ENCODE data around the gene HS3ST3A1. TPM values are rescaled to one million over a fixed set of nuclear protein-coding genes. Genes with fewer than 3 reads are reported as not detected.
A peak's percentile ranks its signal among the peaks of the same experiment; 100 is the strongest.

Gene HS3ST3A1
- total and polyA plus RNA-seq, 4 donors, result 0.18 to 8.0 (median 5.6) TPM

GRCh38 chr17:13562271-13562800 lies 39.4 kb downstream of the HS3ST3A1 start:
- DNase-seq, result no peak
- H3K9ac ChIP-seq (ENCODE audit: insufficient read depth in 1 of 2, low read length in 2 of 2), result no peak overlapping the region
- H3K36me3 ChIP-seq (ENCODE audit: control insufficient read depth in 4 of 4, insufficient read depth in 4 of 4, low read length in 4 of 4), result peaks cover 0 to 7% (median under 1%) of the 10 kb centered on the region in 4 donors
- H3K4me1 ChIP-seq (ENCODE audit: control insufficient read depth in 5 of 5, insufficient read depth in 5 of 5, low read length in 5 of 5), result peaks cover 0 to 33% (median 5%) of the 10 kb centered on the region in 5 donors
- no peak overlapping the region for H3K4me3 ChIP-seq
- peaks cover 0 to 4% (median 0%) of the 10 kb centered on the region in 4 donors for H3K9me3 ChIP-seq (ENCODE audit: control insufficient read depth in 4 of 4, insufficient read depth in 3 of 4, low read length in 3 of 4)
- TF ChIP-seq CTCF (IDR thresholded peaks at IDR 0.05; ENCODE audit: control extremely low read depth, extremely low read depth), result no peak
- no peak for ATAC-seq (ENCODE audit: insufficient read depth, low FRiP score)
- no peaks in the 10 kb centered on the region for H3K27me3 ChIP-seq (ENCODE audit: control insufficient read depth in 3 of 3, insufficient read depth in 3 of 3, low read length in 2 of 3)
- no peak overlapping the region for H3K27ac ChIP-seq (ENCODE audit: low read depth in 1 of 2, low read length in 1 of 2)
- WGBS, 2 donors, result 70 to 84% methylated on average over 13 of the region's 13 CpGs

- peak overlapping the region in 1 of 2 donors; percentile 20 for H3K9ac ChIP-seq (ENCODE audit: insufficient read depth in 1 of 2, low read length in 2 of 2)
- no peak for ATAC-seq (ENCODE audit: insufficient read depth, low FRiP score)
These were observed 40.0 kb downstream of the HS3ST3A1 start for GRCh38 chr17:13561606-13562270.

GRCh38 chr17:13560935-13561334 lies 40.8 kb downstream of the HS3ST3A1 start:
- no peak for TF ChIP-seq CTCF (IDR thresholded peaks at IDR 0.05; ENCODE audit: control extremely low read depth, extremely low read depth)
- WGBS, 2 donors, result 83 to 86% methylated on average over 1 of the region's 1 CpG

More at GRCh38 chr17:13561606-13562270, 40.0 kb downstream of the HS3ST3A1 start:
- DNase-seq, result peak in 1 of 3 donors; percentile 41
- no peak for TF ChIP-seq CTCF (IDR thresholded peaks at IDR 0.05; ENCODE audit: control extremely low read depth, extremely low read depth)
- Histone ChIP-seq H3K4me1 (ENCODE audit: control insufficient read depth in 5 of 5, insufficient read depth in 5 of 5, low read length in 5 of 5) (peaks cover 0 to 33% (median 5%) of the 10 kb centered on the region in 5 donors), H3K36me3 (ENCODE audit: control insufficient read depth in 4 of 4, insufficient read depth in 4 of 4, low read length in 4 of 4) (peaks cover 0 to under 1% (median 0%) of the 10 kb centered on the region in 4 donors), H3K27ac (ENCODE audit: low read depth in 1 of 2, low read length in 1 of 2) (no peak overlapping the region), H3K9me3 (ENCODE audit: control insufficient read depth in 4 of 4, insufficient read depth in 3 of 4, low read length in 3 of 4) (peaks cover 0 to under 1% (median 0%) of the 10 kb centered on the region in 4 donors), H3K4me3 (no peak overlapping the region), H3K27me3 (ENCODE audit: control insufficient read depth in 3 of 3, insufficient read depth in 3 of 3, low read length in 2 of 3) (no peaks in the 10 kb centered on the region)
- 88 to 92% methylated on average over 14 of the region's 14 CpGs for WGBS, 2 donors

More at GRCh38 chr17:13560935-13561334, 40.8 kb downstream of the HS3ST3A1 start:
- Histone ChIP-seq H3K9me3 (ENCODE audit: control insufficient read depth in 4 of 4, insufficient read depth in 3 of 4, low read length in 3 of 4) (no peaks in the 10 kb centered on the region), H3K4me3 (no peak overlapping the region), H3K27ac (ENCODE audit: low read depth in 1 of 2, low read length in 1 of 2) (no peak overlapping the region), H3K4me1 (ENCODE audit: control insufficient read depth in 5 of 5, insufficient read depth in 5 of 5, low read length in 5 of 5) (peaks cover 0 to 33% (median 5%) of the 10 kb centered on the region in 5 donors), H3K27me3 (ENCODE audit: control insufficient read depth in 3 of 3, insufficient read depth in 3 of 3, low read length in 2 of 3) (no peaks in the 10 kb centered on the region), H3K36me3 (ENCODE audit: control insufficient read depth in 4 of 4, insufficient read depth in 4 of 4, low read length in 4 of 4) (no peaks in the 10 kb centered on the region), H3K9ac (ENCODE audit: insufficient read depth in 1 of 2, low read length in 2 of 2) (no peak overlapping the region)
- DNase-seq, result no peak
- ATAC-seq (ENCODE audit: insufficient read depth, low FRiP score), result no peak

All from lung (tissue), 12 donors.